Activated CD4-positive, alpha-beta T cell treated with anti-CD3 and anti-CD28 coated beads for 48 hours (primary cell): ENCODE data around the gene STYXL1.

Experiments
- DNase-seq: peaks from one replicate; pipeline ENCODE4 v3.0.0-alpha.2; 2020

The STYXL1 gene

GRCh38 chr7:75950111-75950681, 97.6 kb downstream of the STYXL1 start:
- DNase-seq: no peak

DNA sequence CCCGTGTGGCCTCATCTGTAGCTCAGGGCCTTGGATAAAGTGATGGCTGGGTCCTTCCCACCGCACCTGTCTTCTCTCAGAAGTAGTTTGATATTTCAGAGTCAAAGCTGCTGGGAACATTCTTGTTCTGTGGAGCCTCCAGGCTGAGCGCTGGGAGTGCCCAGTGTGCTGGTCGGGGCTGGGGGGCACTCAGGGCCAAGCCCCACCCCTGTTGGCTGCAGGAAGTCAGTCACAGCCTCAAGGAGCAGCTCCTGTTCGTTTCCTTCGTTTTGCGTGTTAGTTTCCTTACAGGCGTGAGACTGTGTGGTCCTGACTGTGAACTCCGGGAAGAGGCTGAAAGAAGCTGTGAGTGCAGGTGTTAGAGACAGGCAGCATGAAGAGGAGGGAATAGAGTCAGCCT, 99.6 kb downstream of the STYXL1 start:
- no peak for DNase-seq
